GM12878 (cell line): ENCODE results near the gene CYP20A1. TPM values are rescaled to one million over a fixed set of nuclear protein-coding genes. Genes with fewer than 3 reads are reported as not detected.
A peak's percentile ranks its signal among the peaks of the same experiment; 100 is the strongest.

Source experiments
- BCLAF1 ChIP-seq: fragments of 450-650 bp; IDR thresholded peaks from 2 replicates; pipeline ENCODE4 v1.6.1; 2017; ENCODE audit warnings: antibody characterized with exemption, mild to moderate bottlenecking, moderate library complexity
- BMI1 ChIP-seq: fragments of 450-650 bp; IDR thresholded peaks from 2 replicates; pipeline ENCODE4 v1.6.1; 2016; ENCODE audit warnings: mild to moderate bottlenecking, moderate library complexity, borderline replicate concordance
- CBX5 ChIP-seq: sonication (generic); IDR thresholded peaks from 2 replicates; pipeline ENCODE4 v1.6.1; 2016; ENCODE audit warnings: low read depth, moderate library complexity, mild to moderate bottlenecking, inconsistent platforms
- CEBPB ChIP-seq, 2 experiments: fragments of 150-350 bp in 1 of 2; IDR thresholded peaks; 2 replicates each; pipeline ENCODE4 v1.6.1; 2012 to 2014; ENCODE audit warnings: low read depth in 2 of 2, low read length in 2 of 2, borderline replicate concordance in 1 of 2, inconsistent platforms in 1 of 2
- GABPA ChIP-seq: IDR thresholded peaks from 2 replicates; pipeline ENCODE4 v1.6.1; 2014; ENCODE audit warnings: antibody characterized with exemption, low read depth, mild to moderate bottlenecking, inconsistent platforms
- HDGF ChIP-seq: fragments of 450-650 bp; IDR thresholded peaks from 2 replicates; pipeline ENCODE4 v1.6.1; 2016; ENCODE audit warnings: antibody characterized with exemption
- MTA2 ChIP-seq: fragments of 450-650 bp; IDR thresholded peaks from 2 replicates; pipeline ENCODE4 v1.6.1; 2016; ENCODE audit warnings: low read depth, mild to moderate bottlenecking, moderate library complexity
- POLR2AphosphoS5 ChIP-seq: IDR thresholded peaks from 2 replicates; pipeline ENCODE4 v1.6.1; 2011; ENCODE audit warnings: mild to moderate bottlenecking, low read length, inconsistent platforms
- RAD21 ChIP-seq: IDR thresholded peaks from 2 replicates; pipeline ENCODE4 v1.6.1; 2011; ENCODE audit warnings: mild to moderate bottlenecking, low read depth, low read length, moderate library complexity; ENCODE audit not compliant: insufficient read depth
- RCOR1 ChIP-seq: conservative IDR thresholded peaks from 2 replicates; pipeline ENCODE4 v1.6.1; 2012; ENCODE audit warnings: low read depth, low read length, improper control_type of control experiment
- SIX5 ChIP-seq: IDR thresholded peaks from 2 replicates; pipeline ENCODE4 v1.6.1; 2011; ENCODE audit warnings: mild to moderate bottlenecking, low read depth, low read length, moderate library complexity; ENCODE audit not compliant: severe bottlenecking
- SKIL ChIP-seq: fragments of 450-650 bp; IDR thresholded peaks from 2 replicates; pipeline ENCODE4 v1.6.1; 2017; ENCODE audit warnings: mild to moderate bottlenecking, low read depth, inconsistent platforms; ENCODE audit not compliant: poor library complexity, severe bottlenecking
- polyA plus RNA-seq, 11 experiments: library from polyadenylated mRNA; depleted of rRNA in 4 of 11; unstranded in 6 of 11; stranded (reverse) in 5 of 11; fragments of >200 nt; fragmentation: Nextera tagmentation in 4 of 11; fragmentation: Illumina TruSeq in 1 of 11; extraction: Ambion mirVana in 4 of 11; extraction: Trizol in 1 of 11; gene quantifications; 1 replicate in 1 of 11; 2 replicates in 10 of 11; pipeline versions ENCODE4 v1.2.1 to v1.2.3, GENCODE V29; 2011 to 2016; ENCODE audit warnings: inconsistent platforms in 2 of 11, missing spikeins in 2 of 11, low read depth in 1 of 11
- total RNA-seq, 4 experiments: library from RNA; depleted of rRNA in 3 of 4; stranded (reverse); fragments of >200 nt in 3 of 4; fragmentation: Illumina TruSeq in 1 of 4; extraction: Trizol in 1 of 4; gene quantifications; 2 replicates each; pipeline versions ENCODE4 v1.2.1 to v1.2.3, GENCODE V29; 2013 to 2021
- TF ChIP-seq, protein P1 (sequence below): fragments of 450-650 bp; formaldehyde crosslinking; IDR thresholded peaks from 2 replicates; pipeline ENCODE4 v1.5.0; 2022; ENCODE audit warnings: mild to moderate bottlenecking, missing genetic modification characterization
- TF ChIP-seq, protein P2 (sequence below): IDR thresholded peaks from 2 replicates; pipeline ENCODE4 v1.6.1; 2011; ENCODE audit warnings: borderline replicate concordance, low read depth, mild to moderate bottlenecking, moderate library complexity, mixed read lengths, low read length; ENCODE audit not compliant: insufficient read depth; ENCODE audit errors: extremely low read length

CYP20A1 gene
- total and polyA plus RNA-seq, 10 of the 15 experiments (the other 5 are each of a cell fraction or from before 2014, with no cell fraction given): 8.3 to 19.1 (median 12.9) TPM

DNA sequence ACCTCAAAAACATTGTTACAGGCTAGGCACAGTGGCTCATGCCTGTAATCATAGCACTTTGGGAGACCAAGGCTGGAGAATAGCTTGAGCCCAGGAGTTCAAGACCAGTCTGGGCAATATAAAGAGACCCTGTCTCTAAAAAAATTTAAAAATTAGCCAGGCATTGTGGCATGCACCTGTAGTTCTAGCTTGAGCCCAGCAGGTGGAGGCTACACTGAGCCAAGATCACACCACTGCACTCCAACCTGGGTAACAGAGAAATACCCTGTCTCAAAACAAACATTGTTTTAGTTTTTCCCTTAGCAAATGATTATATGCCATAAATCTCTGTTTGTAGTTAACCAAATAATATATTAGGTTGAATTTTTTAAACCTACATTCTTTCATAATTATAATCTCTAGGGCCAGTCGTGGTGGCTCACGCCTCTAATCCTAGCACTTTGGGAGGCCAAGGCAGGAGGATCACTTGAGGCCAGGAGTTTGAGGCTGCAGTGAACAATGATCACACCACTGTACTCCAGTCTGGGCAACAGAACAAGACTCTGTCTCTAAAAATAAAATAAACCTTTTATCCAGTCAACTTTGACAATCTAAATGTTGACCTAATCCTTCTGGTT is 13.3 kb upstream of the CYP20A1 start (continued):
- TF ChIP-seq, protein P1, sequence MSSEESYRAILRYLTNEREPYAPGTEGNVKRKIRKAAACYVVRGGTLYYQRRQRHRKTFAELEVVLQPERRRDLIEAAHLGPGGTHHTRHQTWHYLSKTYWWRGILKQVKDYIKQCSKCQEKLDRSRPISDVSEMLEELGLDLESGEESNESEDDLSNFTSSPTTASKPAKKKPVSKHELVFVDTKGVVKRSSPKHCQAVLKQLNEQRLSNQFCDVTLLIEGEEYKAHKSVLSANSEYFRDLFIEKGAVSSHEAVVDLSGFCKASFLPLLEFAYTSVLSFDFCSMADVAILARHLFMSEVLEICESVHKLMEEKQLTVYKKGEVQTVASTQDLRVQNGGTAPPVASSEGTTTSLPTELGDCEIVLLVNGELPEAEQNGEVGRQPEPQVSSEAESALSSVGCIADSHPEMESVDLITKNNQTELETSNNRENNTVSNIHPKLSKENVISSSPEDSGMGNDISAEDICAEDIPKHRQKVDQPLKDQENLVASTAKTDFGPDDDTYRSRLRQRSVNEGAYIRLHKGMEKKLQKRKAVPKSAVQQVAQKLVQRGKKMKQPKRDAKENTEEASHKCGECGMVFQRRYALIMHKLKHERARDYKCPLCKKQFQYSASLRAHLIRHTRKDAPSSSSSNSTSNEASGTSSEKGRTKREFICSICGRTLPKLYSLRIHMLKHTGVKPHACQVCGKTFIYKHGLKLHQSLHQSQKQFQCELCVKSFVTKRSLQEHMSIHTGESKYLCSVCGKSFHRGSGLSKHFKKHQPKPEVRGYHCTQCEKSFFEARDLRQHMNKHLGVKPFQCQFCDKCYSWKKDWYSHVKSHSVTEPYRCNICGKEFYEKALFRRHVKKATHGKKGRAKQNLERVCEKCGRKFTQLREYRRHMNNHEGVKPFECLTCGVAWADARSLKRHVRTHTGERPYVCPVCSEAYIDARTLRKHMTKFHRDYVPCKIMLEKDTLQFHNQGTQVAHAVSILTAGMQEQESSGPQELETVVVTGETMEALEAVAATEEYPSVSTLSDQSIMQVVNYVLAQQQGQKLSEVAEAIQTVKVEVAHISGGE (CRISPR knock-in tag): no peak
- TF ChIP-seq GABPA (no peak), SKIL (no peak), BCLAF1 (no peak), MTA2 (no peak), CBX5 (no peak), RCOR1 (no peak), CEBPB (IDR thresholded peaks at IDR 0.05; ENCODE audit: borderline replicate concordance in 1 of 2, low read depth in 2 of 2, low read length in 2 of 2) (no peak), BMI1 (no peak), HDGF (no peak), POLR2AphosphoS5 (no peak), SIX5 (no peak), RAD21 (peak; percentile 59)
- TF ChIP-seq, protein P2, sequence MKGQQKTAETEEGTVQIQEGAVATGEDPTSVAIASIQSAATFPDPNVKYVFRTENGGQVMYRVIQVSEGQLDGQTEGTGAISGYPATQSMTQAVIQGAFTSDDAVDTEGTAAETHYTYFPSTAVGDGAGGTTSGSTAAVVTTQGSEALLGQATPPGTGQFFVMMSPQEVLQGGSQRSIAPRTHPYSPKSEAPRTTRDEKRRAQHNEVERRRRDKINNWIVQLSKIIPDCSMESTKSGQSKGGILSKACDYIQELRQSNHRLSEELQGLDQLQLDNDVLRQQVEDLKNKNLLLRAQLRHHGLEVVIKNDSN: no peak
